ENCODE results near the gene FAM221A.
A peak's percentile ranks its signal among the peaks of the same experiment; 100 is the strongest.
"Not testable (repeated sequence)": the region's sequence is repeated elsewhere in the genome, so short reads cannot be mapped to it uniquely, and the experiment has no call there.

The FAM221A gene

DNA sequence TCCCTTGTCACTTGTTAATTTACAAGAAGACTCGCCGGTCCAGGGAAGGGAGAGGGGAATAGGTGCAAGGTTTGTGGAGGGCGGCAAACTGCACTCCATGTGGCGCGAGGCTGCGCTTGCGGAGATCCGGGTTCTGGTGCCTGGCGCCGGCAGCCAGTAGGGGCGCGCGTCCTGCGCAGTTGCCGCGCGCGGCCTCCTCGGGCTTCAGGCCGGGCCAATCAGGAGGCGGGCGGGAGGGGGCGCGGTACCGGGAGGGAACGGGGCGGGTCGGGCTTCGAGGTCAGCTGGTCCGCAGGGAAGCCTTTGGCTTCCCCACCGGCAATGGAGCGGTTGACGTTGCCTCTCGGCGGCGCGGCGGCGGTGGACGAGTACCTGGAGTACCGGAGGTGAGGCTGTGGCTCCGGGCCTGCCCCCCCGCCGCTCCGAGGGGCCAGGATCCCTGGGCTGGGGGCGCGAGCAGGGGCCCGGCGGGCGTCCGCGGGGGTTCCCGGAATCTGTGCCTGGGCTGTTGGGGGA is at the start of gene FAM221A:
TSS of gene FAM221A (plus strand) at position 302 of the 516 bp plus-strand sequence. CDS start at position 322, 20 bp downstream.
- DNase-seq (ENCODE audit: low read depth in 2 of 2) = peak; percentile 70 to 73

GRCh38 chr7:23633417-23633816 is 46.6 kb upstream of the FAM221A start:
- DNase-seq (ENCODE audit: low read depth in 2 of 2) = no peak

DNA sequence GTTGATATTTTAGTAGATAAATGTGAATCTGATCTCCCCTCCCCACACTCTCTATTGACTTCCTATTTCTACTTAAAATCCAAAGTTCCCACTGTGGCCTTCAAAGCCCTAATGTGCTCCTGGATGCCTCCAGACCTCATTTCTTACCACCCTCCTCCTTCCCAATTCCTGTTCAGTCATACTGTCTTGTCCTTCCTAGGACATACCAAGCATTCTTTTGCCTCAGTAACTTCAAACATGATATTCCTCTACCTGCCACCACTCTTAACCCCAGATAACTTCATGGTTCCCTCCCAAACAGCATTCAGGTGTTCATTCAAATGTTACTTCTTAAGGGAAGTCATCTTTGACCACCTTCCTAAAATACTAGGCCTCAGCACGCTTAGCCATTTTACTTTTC is 34.2 kb upstream of the FAM221A start:
- DNase-seq (ENCODE audit: low read depth in 2 of 2) = no peak

DNA sequence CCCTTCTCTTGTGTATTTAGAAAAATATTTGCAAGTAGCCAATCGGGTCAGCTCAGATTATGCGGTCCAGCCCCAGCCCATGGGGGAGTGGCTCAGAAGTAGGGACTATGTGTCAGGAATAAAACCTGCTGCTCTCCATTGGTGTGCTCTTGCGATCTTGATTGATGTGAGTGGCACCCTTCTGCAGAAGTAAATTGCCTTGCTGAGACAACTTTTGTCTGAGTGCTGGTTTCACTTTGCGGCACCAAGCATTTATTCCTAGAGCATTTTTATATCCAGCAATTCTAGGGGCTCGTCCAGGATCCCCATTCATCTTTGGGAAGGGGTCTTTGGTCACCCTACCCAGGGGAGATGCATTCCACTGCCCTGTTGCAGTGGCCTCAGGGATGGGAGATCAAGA is 26.1 kb upstream of the FAM221A start:
- no peak for DNase-seq (ENCODE audit: low read depth in 2 of 2)

- no peak for DNase-seq (ENCODE audit: low read depth in 2 of 2)
These were observed 25.5 kb upstream of the FAM221A start for GRCh38 chr7:23654508-23654907.

- DNase-seq (ENCODE audit: low read depth in 2 of 2) = no peak
These were observed 24.6 kb upstream of the FAM221A start for GRCh38 chr7:23655433-23655832.

- DNase-seq (ENCODE audit: low read depth in 2 of 2) = no peak
These were observed 21.1 kb upstream of the FAM221A start for GRCh38 chr7:23658831-23659427.

DNA sequence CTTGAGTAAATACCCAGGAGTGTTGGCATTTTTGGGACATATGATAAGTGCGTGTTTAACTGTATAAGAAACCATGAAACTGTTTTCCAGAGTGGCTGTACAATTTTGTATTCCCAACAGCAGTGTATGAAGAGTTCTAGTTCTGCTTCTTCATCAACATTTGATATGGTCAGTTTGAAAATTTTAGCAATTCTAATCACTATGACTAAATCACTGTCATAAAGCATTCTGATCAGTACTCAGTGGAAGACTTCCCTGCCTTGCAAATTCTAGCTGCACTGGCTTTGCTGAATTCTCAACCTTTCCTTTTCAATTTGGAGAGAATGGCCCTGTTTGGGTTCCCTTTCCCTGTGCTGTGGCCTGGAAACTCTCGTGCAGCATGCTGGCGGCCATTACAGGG is 18.6 kb upstream of the FAM221A start:
- no peak for DNase-seq (ENCODE audit: low read depth in 2 of 2)

- DNase-seq (ENCODE audit: low read depth in 2 of 2) = no peak
These were observed 17.6 kb upstream of the FAM221A start for GRCh38 chr7:23662124-23662983.

DNA sequence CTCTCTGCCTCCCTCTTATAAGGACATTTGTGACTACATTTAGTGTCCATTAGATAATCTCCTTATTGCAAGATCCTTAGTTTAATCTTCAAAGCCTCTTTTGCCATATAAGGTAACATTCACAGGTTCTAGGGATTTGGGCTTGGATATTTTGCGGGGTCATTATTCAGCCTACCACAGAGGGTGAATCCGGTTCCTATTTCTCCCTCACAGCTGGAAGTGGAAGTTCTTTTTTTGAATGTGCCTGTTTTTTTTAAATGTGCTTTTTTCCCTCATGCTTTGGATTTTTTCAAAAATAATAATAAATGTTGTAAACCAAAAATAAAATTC is 17.1 kb upstream of the FAM221A start:
- no peak for DNase-seq (ENCODE audit: low read depth in 2 of 2)

DNA sequence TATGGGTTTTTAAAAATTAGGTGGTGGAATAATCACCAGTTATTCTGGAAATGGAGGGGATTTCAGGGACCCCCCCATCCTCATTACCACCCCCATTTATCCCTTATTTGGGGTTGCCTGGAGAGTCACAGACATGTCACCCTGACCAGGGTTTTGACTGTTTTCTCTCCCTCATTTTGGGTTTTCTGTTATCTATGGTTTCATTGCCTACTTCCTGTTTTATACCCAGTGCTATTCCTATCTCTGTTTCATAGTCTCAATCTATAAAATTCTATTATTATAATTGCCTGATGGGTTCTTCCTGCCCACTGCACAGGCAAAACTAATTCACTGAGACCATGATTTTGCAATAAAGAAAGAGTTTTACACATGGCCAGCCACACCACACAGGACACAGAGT is 15.9 kb upstream of the FAM221A start:
- no peak for DNase-seq (ENCODE audit: low read depth in 2 of 2)

DNA sequence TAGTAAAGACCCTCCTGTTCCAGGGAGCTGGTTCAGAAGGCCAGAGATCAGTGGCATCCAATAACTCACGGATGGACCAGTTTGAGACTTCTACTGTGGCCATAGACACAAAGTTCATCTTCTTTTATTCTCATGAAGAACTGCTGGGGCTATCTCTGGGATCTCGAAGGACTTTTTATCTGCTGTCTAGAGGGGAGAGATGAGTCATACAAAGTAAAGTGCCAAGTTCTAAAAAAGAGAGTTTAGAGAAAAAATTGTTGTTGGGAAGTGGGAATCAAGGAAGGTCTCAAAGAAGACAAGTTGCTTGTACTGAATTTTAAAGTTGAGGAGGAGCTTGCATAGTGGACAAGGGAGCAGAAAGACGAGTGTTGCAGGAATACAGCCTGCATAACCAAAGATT is 8.0 kb upstream of the FAM221A start:
- no peak for DNase-seq (ENCODE audit: low read depth in 2 of 2)

DNA sequence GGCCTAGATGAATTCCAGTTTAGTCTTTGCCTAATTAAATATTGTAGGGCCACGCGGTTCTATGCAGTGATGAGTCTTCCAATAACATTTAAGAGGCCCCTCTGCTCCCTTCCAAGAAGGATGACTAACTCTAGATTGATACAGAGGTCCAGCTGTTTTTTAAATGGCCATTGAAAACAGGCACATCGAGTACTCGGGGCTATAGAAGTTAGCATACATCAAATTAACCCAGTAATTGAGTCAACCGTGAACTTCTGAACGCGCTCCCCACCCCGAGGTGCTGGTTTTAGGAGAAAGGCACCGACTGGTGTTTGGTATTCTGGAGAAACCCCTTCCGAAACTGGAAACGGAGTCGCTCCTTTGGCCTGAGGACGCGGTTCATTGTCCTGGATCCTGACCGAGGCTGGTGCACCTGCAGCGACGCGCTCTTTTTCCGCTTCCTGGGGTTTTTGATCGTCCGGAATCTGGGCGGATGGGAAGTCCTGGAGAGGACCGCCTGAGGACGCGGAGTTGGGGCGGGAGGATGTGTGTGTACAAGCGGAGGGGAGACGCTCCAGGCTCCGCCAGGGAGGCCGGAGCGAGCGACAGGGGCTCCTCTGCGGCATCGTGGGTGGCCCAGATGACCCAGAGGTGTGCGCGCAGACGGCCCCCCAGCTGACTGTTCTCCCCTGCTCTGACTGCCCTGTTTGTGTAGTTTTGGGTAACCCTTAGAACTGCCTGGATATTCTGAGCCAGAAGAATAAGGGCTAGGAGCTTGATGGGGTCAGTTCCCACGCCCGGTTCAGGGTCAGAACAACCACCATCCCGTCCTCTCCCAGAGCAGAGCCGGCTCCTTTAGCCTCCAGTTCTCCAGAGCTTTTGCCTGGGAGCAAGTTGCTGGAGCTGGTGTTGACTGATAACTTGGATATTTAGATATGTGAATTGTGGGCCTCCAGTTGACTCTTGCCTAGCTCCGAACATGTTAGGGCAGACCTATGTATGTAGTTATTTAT is 711 bp downstream of the FAM221A start:
- DNase-seq (ENCODE audit: low read depth in 2 of 2) = peak; percentile 14 to 19

DNA sequence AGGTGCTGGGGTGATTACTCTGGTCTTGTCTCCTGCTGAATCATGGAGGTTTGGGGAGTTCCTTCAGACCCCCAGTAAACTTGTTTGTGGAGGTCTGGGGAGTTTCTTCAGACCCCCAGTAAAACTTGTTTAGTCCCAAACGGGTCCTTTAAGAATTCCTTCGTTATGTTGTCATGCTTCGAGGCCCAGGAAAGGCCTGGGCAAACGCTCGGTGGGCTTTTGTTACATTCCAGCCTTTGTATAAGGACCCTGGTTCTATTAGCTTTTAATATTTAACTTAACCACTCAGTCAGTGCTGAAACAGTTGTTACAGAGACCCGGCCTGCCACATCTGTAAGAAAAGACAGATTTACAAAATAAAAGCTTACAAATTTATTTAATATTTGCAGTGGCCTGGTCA is 4.0 kb downstream of the FAM221A start:
- not testable (repeated sequence) for DNase-seq (ENCODE audit: low read depth in 2 of 2)

- DNase-seq (ENCODE audit: low read depth in 2 of 2) = no peak
These were observed 5.7 kb downstream of the FAM221A start for GRCh38 chr7:23685731-23686130.

- DNase-seq (ENCODE audit: low read depth in 2 of 2) = no peak
These were observed 7.0 kb downstream of the FAM221A start for GRCh38 chr7:23687011-23687410.

DNA sequence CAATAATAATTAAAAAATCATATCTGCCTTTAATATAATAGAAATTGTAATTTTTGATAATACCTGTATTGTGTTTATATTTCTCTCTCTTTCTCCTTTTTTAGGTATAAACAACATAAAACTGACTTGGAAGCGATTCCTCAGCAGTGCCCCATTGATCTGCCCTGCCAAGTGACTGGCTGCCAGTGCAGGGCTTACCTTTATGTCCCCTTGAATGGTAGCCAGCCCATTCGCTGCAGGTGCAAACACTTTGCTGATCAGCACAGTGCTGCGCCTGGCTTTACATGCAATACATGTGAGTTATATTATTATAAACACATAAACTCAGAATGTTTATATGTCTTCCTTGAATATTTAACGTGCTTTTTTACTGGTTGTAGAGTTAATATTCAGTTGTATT is 9.2 kb downstream of the FAM221A start:
- no peak for DNase-seq (ENCODE audit: low read depth in 2 of 2)

GRCh38 chr7:23691320-23691719 is 11.3 kb downstream of the FAM221A start:
- DNase-seq (ENCODE audit: low read depth in 2 of 2) = no peak

DNA sequence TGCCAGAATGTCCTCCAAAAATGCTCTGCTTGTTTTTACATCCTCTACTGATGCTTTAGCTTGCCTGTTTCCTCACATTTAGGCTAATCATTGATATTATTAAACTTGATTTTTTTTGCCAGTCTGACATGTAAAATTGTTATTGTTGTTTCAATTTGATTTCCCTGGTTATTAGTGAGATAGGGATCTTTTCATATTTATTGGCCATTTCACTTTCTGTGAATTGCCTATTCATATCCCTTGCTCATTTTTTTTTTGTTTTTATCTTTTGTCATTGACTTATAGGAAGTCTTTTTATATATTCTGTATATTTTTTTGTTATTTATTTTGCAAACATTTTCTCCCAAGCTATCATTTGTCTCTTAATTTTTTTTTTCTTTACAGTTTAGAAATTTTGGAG is 13.2 kb downstream of the FAM221A start:
- DNase-seq (ENCODE audit: low read depth in 2 of 2) = no peak

GRCh38 chr7:23696916-23697441 is 17.0 kb downstream of the FAM221A start:
- peak; percentile 27 to 28 for DNase-seq (ENCODE audit: low read depth in 2 of 2)

GRCh38 chr7:23698822-23699221 is 18.8 kb downstream of the FAM221A start:
- DNase-seq (ENCODE audit: low read depth in 2 of 2) = no peak

DNA sequence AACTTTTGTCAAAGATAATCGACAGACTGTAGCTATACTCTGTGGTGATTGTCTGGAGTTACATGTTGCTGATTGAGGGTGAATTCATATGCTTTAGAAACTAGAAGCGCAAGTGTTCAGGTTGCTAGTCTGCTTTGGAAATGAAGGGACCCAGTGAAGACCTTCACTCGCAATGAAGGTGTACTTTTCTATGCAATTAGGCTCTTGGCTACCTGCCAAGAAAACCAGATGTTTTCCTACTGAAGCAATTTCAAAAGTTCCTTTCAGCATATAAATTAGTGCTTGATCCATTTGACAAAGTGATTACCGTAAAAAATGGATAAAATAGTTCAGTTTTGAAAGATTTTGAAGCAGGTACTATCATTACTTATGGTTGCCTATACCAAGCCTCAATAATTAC is 20.0 kb downstream of the FAM221A start:
- DNase-seq (ENCODE audit: low read depth in 2 of 2) = no peak
